Caco-2 (cell line): ENCODE results near the gene GRM7. TPM values are rescaled to one million over a fixed set of nuclear protein-coding genes. Genes with fewer than 3 reads are reported as not detected.

Experiments
- BruUV-seq: library from RNA; stranded (reverse); fragments of 400-500 nt; replicated peaks from 2 replicates; lab custom pipeline; 2021; lab: Mats Ljungman, UMichigan
- CTCF ChIA-PET: fragments of 300-600 bp; sonication (Branson Sonifier 250); formaldehyde crosslinking; loops from one replicate; lab custom pipeline; 2022; ENCODE audit warnings: antibody characterized with exemption; lab: Charles Lee
- POLR2A ChIA-PET: fragments of 300-600 bp; sonication (Branson Sonifier 250); formaldehyde crosslinking; loops from one replicate; lab custom pipeline; 2022; ENCODE audit warnings: antibody characterized with exemption; lab: Charles Lee
- DNase-seq, 2 experiments: peaks; one replicate each; pipeline versions ENCODE4 v3.0.0 to v3.0.0-alpha.2; 2020 to 2022
- H3K27me3 ChIP-seq: replicated peaks from 2 replicates; pipeline ENCODE4 v1.6.0; 2011; ENCODE audit warnings: low read length; ENCODE audit not compliant: control insufficient read depth, insufficient read depth
- H3K36me3 ChIP-seq: 2 replicates; pipeline ENCODE4 v1.5.1; 2011; ENCODE audit warnings: low read length; ENCODE audit not compliant: control insufficient read depth, insufficient read depth
- H3K4me1 ChIP-seq: fragments of 250-450 bp; sonication (Bioruptor Pico); 2 replicates; pipeline ENCODE4 v1.5.1; 2020; ENCODE audit warnings: mild to moderate bottlenecking
- H3K4me3 ChIP-seq: 2 replicates; pipeline ENCODE4 v1.5.1; 2011; ENCODE audit warnings: low read depth, mild to moderate bottlenecking, control low read depth, low read length
- H3K9me3 ChIP-seq: fragments of 250-450 bp; sonication (Bioruptor Pico); 2 replicates; pipeline ENCODE4 v1.5.1; 2020; ENCODE audit warnings: mild to moderate bottlenecking, moderate library complexity
- H3K27ac Mint-ChIP-seq: one replicate; pipeline ENCODE4 v1.8.0; 2022; ENCODE audit warnings: mixed read lengths; ENCODE audit not compliant: unreplicated experiment
- H3K27me3 Mint-ChIP-seq: one replicate; pipeline ENCODE4 v1.8.0; 2022; ENCODE audit warnings: mixed read lengths; ENCODE audit not compliant: insufficient read depth, unreplicated experiment
- H3K36me3 Mint-ChIP-seq: one replicate; pipeline ENCODE4 v1.8.0; 2022; ENCODE audit warnings: mild to moderate bottlenecking, mixed read lengths; ENCODE audit not compliant: insufficient read depth, unreplicated experiment
- H3K4me1 Mint-ChIP-seq: one replicate; pipeline ENCODE4 v1.8.0; 2022; ENCODE audit warnings: low read depth, mixed read lengths; ENCODE audit not compliant: unreplicated experiment
- H3K4me3 Mint-ChIP-seq: one replicate; pipeline ENCODE4 v1.8.0; 2022; ENCODE audit warnings: mild to moderate bottlenecking, moderate library complexity, mixed read lengths; ENCODE audit not compliant: unreplicated experiment
- H3K9me3 Mint-ChIP-seq: one replicate; pipeline ENCODE4 v1.8.0; 2022; ENCODE audit warnings: mixed read lengths; ENCODE audit not compliant: unreplicated experiment
- intact Hi-C: fragments of 100-400 bp; cut with micrococcal nuclease; formaldehyde crosslinking; loops from one replicate; pipeline ENCODE4 v1.10.0; 2022; ENCODE audit not compliant: unreplicated experiment
- total RNA-seq: library from RNA; stranded (reverse); gene quantifications from 2 replicates; pipeline ENCODE4 v1.2.3, GENCODE V29; 2022
- TF ChIP-seq, protein P1 (sequence below), 2 experiments: fragments of 200-600 bp in 1 of 2; IDR thresholded peaks; 1 replicate in 1 of 2; 2 replicates in 1 of 2; pipeline versions ENCODE4 v1.5.1 to v1.8.0; 2011 to 2022; ENCODE audit warnings: antibody characterized with exemption in 1 of 2, control low read depth in 1 of 2, inconsistent platforms in 1 of 2, low read depth in 1 of 2, low read length in 1 of 2, mild to moderate bottlenecking in 1 of 2, moderate library complexity in 1 of 2; ENCODE audit not compliant: insufficient read depth in 1 of 2, severe bottlenecking in 1 of 2, unreplicated experiment in 1 of 2

The GRM7 gene
- total RNA-seq, 1 experiment from 2014 or later, result not detected

DNA sequence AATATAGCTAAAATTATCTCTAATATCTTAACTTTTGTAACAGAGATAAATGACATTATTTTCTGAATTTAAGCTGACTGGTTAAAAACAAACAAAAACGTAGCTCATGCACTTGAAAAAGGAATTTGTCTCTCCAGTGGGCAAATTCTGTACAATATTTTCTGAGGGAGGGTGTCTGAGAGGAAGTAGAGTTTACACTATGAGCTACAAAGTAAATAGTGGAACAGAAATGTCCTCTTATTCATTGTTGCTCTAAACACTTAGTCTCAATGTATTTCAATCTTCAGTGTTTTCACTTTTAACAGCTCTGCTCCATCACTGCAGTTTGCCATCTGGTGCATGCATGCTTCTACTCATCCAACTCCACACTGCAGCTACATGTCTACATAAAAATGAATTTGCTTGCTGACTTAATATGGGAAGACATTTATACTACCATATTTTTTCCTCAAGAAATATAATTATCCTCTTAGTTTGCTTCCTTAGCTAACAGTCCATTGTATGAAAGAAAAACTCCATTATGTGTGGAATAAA is 823.3 kb downstream of the GRM7 start:
- no peak overlapping the region for H3K27ac Mint-ChIP-seq
- H3K4me3 Mint-ChIP-seq, result no peak overlapping the region
- Histone ChIP-seq H3K4me3 (no peak overlapping the region), H3K9me3 (0 out of 2 replicates have a peak, but pooled peaks cover 3% of the 10 kb centered on the region), H3K4me1 (no peaks in the 10 kb centered on the region), H3K36me3 (no peaks in the 10 kb centered on the region), H3K27me3 (no peaks in the 10 kb centered on the region)
- POLR2A ChIA-PET, result no interaction called here
- BruUV-seq, result no TSS peak
- TF ChIP-seq, protein P1, sequence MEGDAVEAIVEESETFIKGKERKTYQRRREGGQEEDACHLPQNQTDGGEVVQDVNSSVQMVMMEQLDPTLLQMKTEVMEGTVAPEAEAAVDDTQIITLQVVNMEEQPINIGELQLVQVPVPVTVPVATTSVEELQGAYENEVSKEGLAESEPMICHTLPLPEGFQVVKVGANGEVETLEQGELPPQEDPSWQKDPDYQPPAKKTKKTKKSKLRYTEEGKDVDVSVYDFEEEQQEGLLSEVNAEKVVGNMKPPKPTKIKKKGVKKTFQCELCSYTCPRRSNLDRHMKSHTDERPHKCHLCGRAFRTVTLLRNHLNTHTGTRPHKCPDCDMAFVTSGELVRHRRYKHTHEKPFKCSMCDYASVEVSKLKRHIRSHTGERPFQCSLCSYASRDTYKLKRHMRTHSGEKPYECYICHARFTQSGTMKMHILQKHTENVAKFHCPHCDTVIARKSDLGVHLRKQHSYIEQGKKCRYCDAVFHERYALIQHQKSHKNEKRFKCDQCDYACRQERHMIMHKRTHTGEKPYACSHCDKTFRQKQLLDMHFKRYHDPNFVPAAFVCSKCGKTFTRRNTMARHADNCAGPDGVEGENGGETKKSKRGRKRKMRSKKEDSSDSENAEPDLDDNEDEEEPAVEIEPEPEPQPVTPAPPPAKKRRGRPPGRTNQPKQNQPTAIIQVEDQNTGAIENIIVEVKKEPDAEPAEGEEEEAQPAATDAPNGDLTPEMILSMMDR (IDR thresholded peaks at IDR 0.05; ENCODE audit: insufficient read depth in 1 of 2, low read depth in 1 of 2, low read length in 1 of 2, severe bottlenecking in 1 of 2, unreplicated experiment in 1 of 2), result no peak
- no peaks in the 10 kb centered on the region for H3K27me3 Mint-ChIP-seq
- intact Hi-C loops, result no loop called here
- no peaks in the 10 kb centered on the region for H3K4me1 Mint-ChIP-seq
- CTCF ChIA-PET, result no interaction called here
- no peaks in the 10 kb centered on the region for H3K36me3 Mint-ChIP-seq
- no peak for DNase-seq
- H3K9me3 Mint-ChIP-seq, result no peaks in the 10 kb centered on the region

DNA sequence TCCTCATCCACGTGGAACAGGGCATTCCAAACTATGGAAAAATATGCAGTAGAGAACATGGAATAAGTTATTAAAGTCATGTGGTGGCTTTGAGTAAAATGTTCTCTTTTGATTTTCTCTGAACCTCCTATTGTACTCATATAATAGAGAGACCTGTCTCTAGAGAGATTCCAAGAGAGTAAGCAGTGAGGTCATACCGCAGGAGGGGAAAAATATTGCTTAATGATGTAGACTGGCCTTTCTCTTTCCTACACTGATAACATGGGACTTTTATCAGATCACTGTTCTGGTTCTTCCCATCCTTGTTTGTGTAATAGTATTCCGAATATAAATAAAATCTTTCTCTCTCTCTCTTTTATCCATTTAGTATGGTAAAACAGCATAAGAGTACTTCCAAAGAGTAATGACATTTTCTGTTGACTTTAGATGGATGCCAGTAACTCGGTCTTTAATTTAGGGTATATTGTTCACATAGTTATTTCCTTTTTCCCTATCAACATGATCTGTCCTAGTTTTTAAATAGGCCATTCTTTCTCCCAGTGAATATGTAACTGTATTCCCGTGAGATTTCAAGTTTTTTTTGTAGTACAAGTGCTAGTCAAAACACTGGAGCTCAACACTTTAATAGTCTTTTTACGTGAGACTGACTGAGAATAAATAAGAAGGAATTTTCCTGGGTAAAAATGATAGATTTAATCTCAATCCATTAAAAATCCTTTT is 826.7 kb downstream of the GRM7 start:
- POLR2A ChIA-PET, result no interaction called here
- CTCF ChIA-PET, result no interaction called here
- H3K36me3 Mint-ChIP-seq, result no peaks in the 10 kb centered on the region
- no peaks in the 10 kb centered on the region for H3K9me3 Mint-ChIP-seq
- intact Hi-C loops, result no loop called here
- BruUV-seq, result no TSS peak
- no peak overlapping the region for H3K27ac Mint-ChIP-seq
- H3K27me3 Mint-ChIP-seq, result no peaks in the 10 kb centered on the region
- H3K27me3 ChIP-seq, result no peaks in the 10 kb centered on the region
- DNase-seq, result no peak
- TF ChIP-seq, protein P1 (IDR thresholded peaks at IDR 0.05; ENCODE audit: insufficient read depth in 1 of 2, low read depth in 1 of 2, low read length in 1 of 2, severe bottlenecking in 1 of 2, unreplicated experiment in 1 of 2), result no peak
- no peaks in the 10 kb centered on the region for H3K36me3 ChIP-seq
- H3K4me1 ChIP-seq, result no peaks in the 10 kb centered on the region
- 0 out of 2 replicates have a peak, but pooled peaks cover 3% of the 10 kb centered on the region for H3K9me3 ChIP-seq
- no peaks in the 10 kb centered on the region for H3K4me1 Mint-ChIP-seq
- no peak overlapping the region for H3K4me3 Mint-ChIP-seq
- H3K4me3 ChIP-seq, result no peak overlapping the region

DNA sequence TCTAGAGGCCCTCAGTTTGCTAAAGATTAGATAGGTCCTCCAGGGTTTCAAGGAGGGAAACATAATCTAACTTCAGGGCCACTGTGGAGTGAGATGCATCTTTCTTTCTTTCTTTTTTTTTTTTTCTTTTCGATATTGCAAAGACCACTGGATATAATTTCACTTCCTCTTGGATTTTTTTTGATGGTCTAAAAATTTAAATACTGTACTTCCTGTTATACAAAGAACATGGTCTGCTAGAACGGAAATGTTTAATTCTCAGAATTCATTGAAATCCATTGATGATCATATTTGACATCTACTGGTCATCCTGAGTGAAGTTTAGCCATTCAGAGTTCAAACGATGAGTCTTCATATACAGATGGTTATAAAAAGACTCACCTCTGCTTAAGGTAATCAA is 832.0 kb downstream of the GRM7 start:
- intact Hi-C loops, result no loop called here
- H3K4me3 Mint-ChIP-seq, result no peak overlapping the region
- no TSS peak for BruUV-seq
- no peaks in the 10 kb centered on the region for H3K27me3 ChIP-seq
- peaks cover 4% of the 10 kb centered on the region for H3K27me3 Mint-ChIP-seq
- H3K4me1 ChIP-seq, result no peaks in the 10 kb centered on the region
- H3K36me3 ChIP-seq, result no peaks in the 10 kb centered on the region
- ChIA-PET CTCF (no interaction called here), POLR2A (no interaction called here)
- H3K36me3 Mint-ChIP-seq, result no peaks in the 10 kb centered on the region
- no peaks in the 10 kb centered on the region for H3K9me3 ChIP-seq
- DNase-seq, result no peak
- H3K9me3 Mint-ChIP-seq, result no peaks in the 10 kb centered on the region
- H3K4me3 ChIP-seq, result no peak overlapping the region
- H3K27ac Mint-ChIP-seq, result no peak overlapping the region
- TF ChIP-seq, protein P1 (IDR thresholded peaks at IDR 0.05; ENCODE audit: insufficient read depth in 1 of 2, low read depth in 1 of 2, low read length in 1 of 2, severe bottlenecking in 1 of 2, unreplicated experiment in 1 of 2), result no peak
- no peaks in the 10 kb centered on the region for H3K4me1 Mint-ChIP-seq
